GM18508 (cell line): ENCODE data around the gene PLEKHH1.
"Not testable (repeated sequence)": the region's sequence is repeated elsewhere in the genome, so short reads cannot be mapped to it uniquely, and the experiment has no call there.

Source experiments
- ATAC-seq: cut with Tn5 transposase; IDR thresholded peaks from one replicate; pipeline ENCODE4 v1.9.1; 2021; ENCODE audit warnings: moderate number of reproducible peaks; ENCODE audit not compliant: insufficient read depth, unreplicated experiment

PLEKHH1 gene

GRCh38 chr14:67577909-67578749 is 45.0 kb downstream of the PLEKHH1 start:
- ATAC-seq = no peak

DNA sequence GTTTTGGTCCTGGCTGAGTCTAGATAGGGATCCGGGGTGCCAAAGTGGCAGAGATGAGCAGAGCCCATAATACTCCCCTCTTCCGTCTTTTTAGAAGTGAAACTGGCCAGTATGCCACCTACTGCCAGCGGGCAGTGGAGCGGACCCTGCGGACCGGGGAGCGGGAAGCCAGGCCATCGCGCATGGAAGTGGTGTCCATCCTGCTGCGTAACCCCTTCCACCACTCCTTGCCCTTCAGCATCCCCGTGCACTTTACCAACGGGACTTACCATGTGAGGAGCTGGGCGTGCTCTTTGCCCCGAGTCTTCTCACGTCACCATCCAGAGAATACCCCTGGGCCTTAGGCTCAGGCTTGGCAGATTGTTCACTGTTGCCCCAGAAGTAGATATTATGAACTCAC is 46.0 kb downstream of the PLEKHH1 start:
- ATAC-seq = no peak

GRCh38 chr14:67579636-67580035 is 46.5 kb downstream of the PLEKHH1 start:
- ATAC-seq = no peak

GRCh38 chr14:67580336-67581171 is 47.5 kb downstream of the PLEKHH1 start:
- ATAC-seq = no peak

DNA sequence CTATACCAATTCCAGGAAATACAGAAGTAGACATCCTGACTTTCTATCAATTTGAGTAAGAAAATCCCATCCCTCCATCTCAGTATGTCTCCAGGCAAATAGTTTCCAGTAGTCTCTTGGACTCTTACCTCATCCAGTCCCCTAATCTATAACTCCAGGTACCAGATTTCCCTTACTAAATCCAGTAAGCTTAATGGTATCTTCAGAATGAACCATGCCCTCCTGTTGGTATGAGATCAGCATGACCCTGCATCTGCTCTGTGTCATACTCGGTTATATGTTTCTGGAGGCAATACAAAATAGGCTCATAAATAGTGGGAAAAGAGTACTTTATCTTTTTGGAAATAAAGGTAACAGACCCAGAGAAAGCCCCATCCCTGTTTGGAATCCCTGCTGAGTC is 48.6 kb downstream of the PLEKHH1 start:
- no peak for ATAC-seq

GRCh38 chr14:67582061-67582460 is 49.0 kb downstream of the PLEKHH1 start:
- no peak for ATAC-seq

- ATAC-seq = no peak
Observed at GRCh38 chr14:67583711-67584644, 50.9 kb downstream of the PLEKHH1 start.

DNA sequence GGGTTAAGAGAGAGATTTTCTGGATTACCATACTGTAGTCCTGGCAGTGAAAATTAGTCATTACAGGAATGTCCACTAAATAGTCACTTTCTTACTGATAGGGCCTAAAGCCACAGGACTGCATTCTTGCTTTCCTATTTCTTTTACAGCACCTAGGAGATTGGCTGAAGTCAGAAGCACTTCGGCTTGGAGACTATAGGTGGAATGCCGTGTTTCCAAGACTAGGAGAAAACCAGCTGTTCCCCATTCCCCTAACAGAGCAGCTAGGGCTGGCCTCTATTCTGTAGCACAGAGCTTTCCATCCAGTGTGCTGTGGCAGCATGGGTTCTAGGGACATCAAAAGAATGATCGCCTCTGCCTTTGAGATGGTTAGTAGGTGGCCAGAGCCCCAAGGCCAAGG is 51.9 kb downstream of the PLEKHH1 start:
- no peak for ATAC-seq

DNA sequence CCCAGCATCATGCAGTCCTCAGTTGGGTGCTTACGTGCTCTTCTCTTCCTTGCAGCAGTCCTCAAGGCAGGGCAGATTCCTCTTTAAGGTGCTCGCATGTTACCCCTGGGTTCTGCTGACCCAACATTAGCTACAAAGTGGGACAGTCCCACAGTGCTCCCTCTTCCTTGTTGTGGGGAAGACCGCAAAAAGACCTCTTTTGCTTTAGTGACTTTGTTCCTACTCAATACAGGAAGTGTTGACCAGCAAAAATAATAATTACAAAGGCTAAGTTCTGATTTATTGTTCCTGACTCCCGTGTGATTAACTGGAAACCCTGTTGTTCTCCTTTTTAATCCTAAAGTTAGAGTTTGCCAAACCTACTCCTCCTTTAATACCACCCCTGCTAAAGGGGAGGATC is 53.3 kb downstream of the PLEKHH1 start:
- ATAC-seq = no peak

- ATAC-seq = no peak
Observed at GRCh38 chr14:67589204-67589770, 56.2 kb downstream of the PLEKHH1 start.

- ATAC-seq = not testable (repeated sequence)
Observed at GRCh38 chr14:67593650-67594049, 60.6 kb downstream of the PLEKHH1 start.

DNA sequence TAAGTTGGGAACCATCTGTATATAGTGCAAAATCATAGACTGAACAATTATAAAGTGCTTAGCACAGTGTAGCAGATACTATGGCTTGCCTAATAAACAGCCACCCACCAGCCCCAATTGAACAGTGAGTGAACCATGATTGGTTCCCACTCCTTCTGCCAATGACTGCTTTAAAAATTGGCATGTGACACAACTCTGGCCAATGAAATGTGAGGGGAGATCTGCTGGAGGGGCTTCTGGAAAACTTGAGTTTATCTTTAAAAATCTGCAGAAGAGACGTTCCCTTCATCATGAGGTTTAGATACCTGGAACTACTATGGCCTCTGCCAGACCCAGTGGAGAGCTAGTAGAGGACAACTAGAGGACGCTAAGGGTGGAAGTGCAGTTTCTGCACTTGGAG is 62.3 kb downstream of the PLEKHH1 start:
- ATAC-seq = no peak

GRCh38 chr14:67599698-67600561 is 66.8 kb downstream of the PLEKHH1 start, which contains the start of gene PIGH:
Gene PIGH, minus strand, starts transcription at chr14:67600268. Its CDS starts 65 bp downstream, at chr14:67600203.
- ATAC-seq = no peak

GRCh38 chr14:67600562-67600974 is 67.5 kb downstream of the PLEKHH1 start:
- ATAC-seq = not testable (repeated sequence)

DNA sequence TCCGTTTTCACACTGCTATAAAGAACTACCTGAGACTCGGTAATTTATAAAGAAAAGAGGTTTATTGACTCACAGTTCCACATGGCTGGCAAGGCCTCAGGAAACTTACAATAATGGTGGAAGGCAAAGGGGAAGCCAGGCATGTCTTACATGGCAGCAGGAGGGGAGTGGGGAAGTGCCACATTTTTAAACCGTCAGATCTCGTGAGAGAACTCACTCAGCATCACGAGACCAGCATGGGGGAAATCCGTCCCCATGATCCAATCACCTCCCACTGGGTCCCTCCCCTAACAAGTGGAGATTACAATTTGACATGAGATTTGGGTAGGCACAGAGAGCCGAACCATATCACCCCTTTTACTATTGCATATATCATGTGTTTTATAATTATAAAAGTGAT is 69.0 kb downstream of the PLEKHH1 start:
- no peak for ATAC-seq

GRCh38 chr14:67602995-67603545 is 70.0 kb downstream of the PLEKHH1 start:
- peak; percentile 44 for ATAC-seq

GRCh38 chr14:67607646-67608045 is 74.6 kb downstream of the PLEKHH1 start:
- no peak for ATAC-seq

DNA sequence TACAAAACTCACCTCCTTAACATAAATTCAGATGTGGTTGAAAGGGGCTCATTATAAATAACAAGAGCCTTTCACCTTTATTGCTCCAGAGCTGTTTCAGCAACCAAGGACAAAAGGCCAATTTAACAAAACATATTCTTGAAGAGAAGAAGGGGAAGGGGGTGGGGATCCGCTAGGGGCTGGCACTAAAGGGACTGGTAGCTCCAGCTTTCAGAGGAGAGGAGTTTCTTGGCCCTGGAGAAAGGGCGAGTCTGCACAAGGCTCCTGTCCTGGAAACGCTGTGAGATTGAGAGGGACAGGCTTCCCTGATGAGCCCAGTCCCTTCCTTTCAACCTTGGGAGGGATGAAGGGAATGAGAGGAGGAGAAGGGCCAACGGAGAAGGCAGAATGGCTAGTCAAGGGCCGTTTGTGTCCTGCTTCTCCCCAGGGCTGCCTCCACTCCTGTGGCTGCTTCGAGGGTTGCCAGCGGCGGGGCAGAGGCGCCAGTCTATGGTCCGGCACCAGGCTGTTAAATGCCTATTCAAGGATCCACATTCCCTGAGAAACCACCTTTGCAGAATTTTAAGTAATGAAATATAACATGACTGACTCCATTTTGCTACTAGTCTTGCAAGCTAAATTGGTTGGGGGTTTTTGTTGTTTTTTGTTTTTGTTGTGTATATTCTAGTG is 76.7 kb downstream of the PLEKHH1 start:
- ATAC-seq = no peak
